Nucleus accumbens (tissue), 56 donors: ENCODE data around the gene ST6GALNAC6.

Experiments
- DNase-seq, 56 donors: peaks; one replicate each; lab custom pipeline; 2025; lab: John Stamatoyannopoulos, UW

The ST6GALNAC6 gene

GRCh38 chr9:127935765-127936221, 36.4 kb upstream of the ST6GALNAC6 start:
- peak in 13 of 56 donors; percentile 24 to 55 (median 35) for DNase-seq

- no peak for DNase-seq
Measured at GRCh38 chr9:127934986-127935385, 35.6 kb upstream of the ST6GALNAC6 start.

- no peak for DNase-seq
Measured at GRCh38 chr9:127934248-127934647, 34.8 kb upstream of the ST6GALNAC6 start.

- no peak for DNase-seq
Measured at GRCh38 chr9:127931092-127931881, 31.9 kb upstream of the ST6GALNAC6 start.

- peak in 52 of 56 donors; percentile 44 to 90 (median 74) for DNase-seq
Measured at GRCh38 chr9:127930231-127931091, 31.1 kb upstream of the ST6GALNAC6 start, which contains the start of gene PIP5KL1. Gene PIP5KL1, minus strand, starts transcription at chr9:127930777. Its CDS starts 25 bp downstream, at chr9:127930752.

- no peak for DNase-seq
Measured at GRCh38 chr9:127929625-127929979, 30.2 kb upstream of the ST6GALNAC6 start.

- no peak for DNase-seq
Measured at GRCh38 chr9:127928676-127929624, 29.5 kb upstream of the ST6GALNAC6 start.

- no peak for DNase-seq
Measured at GRCh38 chr9:127927988-127928675, 28.7 kb upstream of the ST6GALNAC6 start.

GRCh38 chr9:127927201-127927987, 28.0 kb upstream of the ST6GALNAC6 start:
- peak in 1 of 56 donors; percentile 27 for DNase-seq

- DNase-seq: no peak
Measured at GRCh38 chr9:127926906-127927200, 27.4 kb upstream of the ST6GALNAC6 start.

GRCh38 chr9:127925959-127926905, 26.8 kb upstream of the ST6GALNAC6 start:
- no peak for DNase-seq

- DNase-seq: no peak
Measured at GRCh38 chr9:127924736-127925444, 25.5 kb upstream of the ST6GALNAC6 start.

- no peak for DNase-seq
Measured at GRCh38 chr9:127923771-127924170, 24.4 kb upstream of the ST6GALNAC6 start.

GRCh38 chr9:127923046-127923445, 23.6 kb upstream of the ST6GALNAC6 start:
- peak in 1 of 56 donors; percentile 14 for DNase-seq

- peak in 43 of 56 donors; percentile 17 to 85 (median 41) for DNase-seq
Measured at GRCh38 chr9:127921557-127922120, 22.2 kb upstream of the ST6GALNAC6 start.

- no peak for DNase-seq
Measured at GRCh38 chr9:127920794-127921193, 21.4 kb upstream of the ST6GALNAC6 start.
